Measurements from ENCODE around the gene BDH2. TPM values are rescaled to one million over a fixed set of nuclear protein-coding genes. Genes with fewer than 3 reads are reported as not detected.

Gene BDH2
- 10 to 100 TPM in 4 of 6 donors, 1 to 10 TPM in 2; 8.6 to 24.1 (median 14.8) TPM for total RNA-seq
- 10 to 100 TPM; 24.9 to 46.8 TPM for polyA plus RNA-seq

GRCh38 chr4:103099691-103100392, at the start of gene BDH2:
TSS of gene BDH2 (minus strand) at chr4:103099834. CDS start at chr4:103096254, 3,580 bp downstream.
- Histone ChIP-seq H3K36me3 (no peaks in the 10 kb centered on the region), H3K4me1 (peaks cover 5 to 19% (median 7%) of the 10 kb centered on the region in 3 donors), H3K27me3 (no peaks in the 10 kb centered on the region), H3K9me3 (no peaks in the 10 kb centered on the region), H3K27ac (peak within 1 kb of the TSS in 3 of 4 donors; percentile 11 to 62 (median 51)), H3K4me3 (peak within 1 kb of the TSS; percentile 4 to 44 (median 32))
- peak; percentile 96 to 99 (median 98) for ATAC-seq
- TF ChIP-seq CTCF (IDR thresholded peaks at IDR 0.05) = peak; percentile 56 to 69 (median 60)
- WGBS, 2 donors = 9 to 10% methylated on average over 11 of the region's 11 CpGs
- peak in 3 of 6 donors; percentile 56 to 70 (median 57) for DNase-seq
- intact Hi-C loops (cut with DNase I) = loop anchor here in 2 of 3 donors (10.0 kb wide), 2 partner anchors 645 to 655 kb away; no protein-coding TSS in a partner anchor
- peak; percentile 98 for FAIRE-seq

GRCh38 chr4:103144926-103145325, 45.3 kb upstream of the BDH2 start:
- Histone ChIP-seq H3K4me1 (no peaks in the 10 kb centered on the region), H3K4me3 (no peak overlapping the region), H3K9me3 (no peaks in the 10 kb centered on the region), H3K27ac (no peak overlapping the region), H3K36me3 (no peaks in the 10 kb centered on the region), H3K27me3 (no peaks in the 10 kb centered on the region)
- DNase-seq (no peak), FAIRE-seq (no peak), ATAC-seq (no peak)
- intact Hi-C loops (cut with DNase I) = no loop called here
- TF ChIP-seq CTCF (IDR thresholded peaks at IDR 0.05) = no peak
- 94 to 97% methylated on average over 4 of the region's 4 CpGs for WGBS, 2 donors

- no peak for FAIRE-seq
- H3K27ac ChIP-seq = no peak overlapping the region
- no peak for ATAC-seq
- H3K9me3 ChIP-seq = no peaks in the 10 kb centered on the region
- DNase-seq = no peak
- H3K4me1 ChIP-seq = no peaks in the 10 kb centered on the region
- H3K4me3 ChIP-seq = no peak overlapping the region
- H3K27me3 ChIP-seq = no peaks in the 10 kb centered on the region
- intact Hi-C loops (cut with DNase I) = no loop called here
- 77 to 95% methylated on average over 1 of the region's 1 CpG for WGBS, 2 donors
- no peaks in the 10 kb centered on the region for H3K36me3 ChIP-seq
- TF ChIP-seq CTCF (IDR thresholded peaks at IDR 0.05) = no peak
These were observed 37.8 kb upstream of the BDH2 start for GRCh38 chr4:103137446-103137827.

GRCh38 chr4:103136671-103137445, 37.2 kb upstream of the BDH2 start:
- DNase-seq (no peak), ATAC-seq (no peak), FAIRE-seq (no peak)
- no peak for TF ChIP-seq CTCF (IDR thresholded peaks at IDR 0.05)
- Histone ChIP-seq H3K27ac (no peak overlapping the region), H3K4me1 (no peaks in the 10 kb centered on the region), H3K4me3 (no peak overlapping the region), H3K36me3 (no peaks in the 10 kb centered on the region), H3K27me3 (no peaks in the 10 kb centered on the region), H3K9me3 (no peaks in the 10 kb centered on the region)
- 41 to 85% methylated on average over 1 of the region's 1 CpG for WGBS, 2 donors
- intact Hi-C loops (cut with DNase I) = no loop called here

Measured in pancreas (tissue), 10 donors.